Subcutaneous abdominal adipose tissue (tissue), 5 donors: ENCODE data around the gene KCNQ1.

Source experiments
- H3K27ac ChIP-seq: one replicate; pipeline ENCODE4 v1.7.0; 2013; ENCODE audit warnings: low read depth, mild to moderate bottlenecking, inconsistent platforms, low read length, moderate library complexity
- H3K27me3 ChIP-seq, 5 donors: one replicate each; pipeline ENCODE4 v1.7.0; 2013; ENCODE audit warnings: low read length in 5 of 5, inconsistent platforms in 1 of 5; ENCODE audit not compliant: control insufficient read depth in 5 of 5, insufficient read depth in 4 of 5
- H3K36me3 ChIP-seq, 5 donors: one replicate each; pipeline ENCODE4 v1.7.0; 2013; ENCODE audit warnings: low read length in 5 of 5; ENCODE audit not compliant: control insufficient read depth in 5 of 5, insufficient read depth in 5 of 5
- H3K4me1 ChIP-seq, 5 donors: one replicate each; pipeline ENCODE4 v1.7.0; 2013; ENCODE audit warnings: low read length in 5 of 5, mild to moderate bottlenecking in 3 of 5, moderate library complexity in 1 of 5; ENCODE audit not compliant: control insufficient read depth in 5 of 5, insufficient read depth in 5 of 5
- H3K4me3 ChIP-seq, 5 donors: one replicate each; pipeline ENCODE4 v1.7.0; 2013; ENCODE audit warnings: low read length in 5 of 5, low read depth in 1 of 5
- H3K9ac ChIP-seq, 5 donors: one replicate each; pipeline ENCODE4 v1.7.0; 2013; ENCODE audit warnings: low read length in 5 of 5, mild to moderate bottlenecking in 4 of 5, moderate library complexity in 3 of 5
- H3K9me3 ChIP-seq, 5 donors: one replicate each; pipeline ENCODE4 v1.7.0; 2013; ENCODE audit warnings: low read length in 5 of 5; ENCODE audit not compliant: control insufficient read depth in 5 of 5
- donor health status: healthy.
- donor health status: healthy.
- donor health status: healthy.
- donor health status: healthy.
- donor health status: healthy.

KCNQ1 gene

GRCh38 chr11:2465202-2466068 lies 20.6 kb downstream of the KCNQ1 start:
- Histone ChIP-seq H3K27ac (no peak overlapping the region), H3K36me3 (no peaks in the 10 kb centered on the region), H3K9ac (no peak overlapping the region), H3K4me1 (peaks cover 0 to 14% (median 0%) of the 10 kb centered on the region in 5 donors), H3K27me3 (peaks cover 0 to 3% (median 0%) of the 10 kb centered on the region in 5 donors), H3K4me3 (no peak overlapping the region), H3K9me3 (peaks cover 0 to 7% (median 0%) of the 10 kb centered on the region in 5 donors)

- Histone ChIP-seq H3K4me1 (peaks cover 0 to 14% (median 0%) of the 10 kb centered on the region in 5 donors), H3K4me3 (no peak overlapping the region), H3K27ac (no peak overlapping the region), H3K9me3 (peaks cover 0 to 7% (median 0%) of the 10 kb centered on the region in 5 donors), H3K36me3 (no peaks in the 10 kb centered on the region), H3K9ac (no peak overlapping the region), H3K27me3 (peaks cover 0 to 3% (median 0%) of the 10 kb centered on the region in 5 donors)
Observed at GRCh38 chr11:2466069-2466801, 21.4 kb downstream of the KCNQ1 start.

- Histone ChIP-seq H3K4me3 (no peak overlapping the region), H3K36me3 (no peaks in the 10 kb centered on the region), H3K27ac (no peak overlapping the region), H3K27me3 (peaks cover 0 to 12% (median under 1%) of the 10 kb centered on the region in 5 donors), H3K9me3 (peaks cover 0 to 7% (median 0%) of the 10 kb centered on the region in 5 donors), H3K9ac (no peak overlapping the region), H3K4me1 (peaks cover 0 to 14% (median 0%) of the 10 kb centered on the region in 5 donors)
Observed at GRCh38 chr11:2466869-2467694, 22.3 kb downstream of the KCNQ1 start.

- H3K27me3 ChIP-seq: peaks cover 0 to 13% (median 4%) of the 10 kb centered on the region in 5 donors
- no peak overlapping the region for H3K9ac ChIP-seq
- H3K4me3 ChIP-seq: no peak overlapping the region
- no peak overlapping the region for H3K27ac ChIP-seq
- H3K9me3 ChIP-seq: peaks cover 0 to 7% (median 0%) of the 10 kb centered on the region in 5 donors
- no peaks in the 10 kb centered on the region for H3K36me3 ChIP-seq
- peaks cover 0 to 14% (median 0%) of the 10 kb centered on the region in 5 donors for H3K4me1 ChIP-seq
Observed at GRCh38 chr11:2467695-2468055, 22.9 kb downstream of the KCNQ1 start.

GRCh38 chr11:2468363-2469235 lies 23.8 kb downstream of the KCNQ1 start:
- Histone ChIP-seq H3K4me1 (peaks cover 0 to 14% (median 0%) of the 10 kb centered on the region in 5 donors), H3K4me3 (no peak overlapping the region), H3K9me3 (peaks cover 0 to 7% (median 0%) of the 10 kb centered on the region in 5 donors), H3K27me3 (peaks cover 2 to 13% (median 5%) of the 10 kb centered on the region in 5 donors), H3K9ac (no peak overlapping the region), H3K27ac (no peak overlapping the region), H3K36me3 (no peaks in the 10 kb centered on the region)

GRCh38 chr11:2470495-2470894 lies 25.7 kb downstream of the KCNQ1 start:
- Histone ChIP-seq H3K9ac (no peak overlapping the region), H3K27me3 (peaks cover 10 to 18% (median 11%) of the 10 kb centered on the region in 5 donors), H3K27ac (no peak overlapping the region), H3K9me3 (peaks cover 0 to 7% (median 0%) of the 10 kb centered on the region in 5 donors), H3K4me1 (peaks cover 0 to 14% (median 0%) of the 10 kb centered on the region in 5 donors), H3K4me3 (no peak overlapping the region), H3K36me3 (no peaks in the 10 kb centered on the region)

GRCh38 chr11:2471048-2471803 lies 26.4 kb downstream of the KCNQ1 start:
- Histone ChIP-seq H3K9me3 (peaks cover 0 to 7% (median 0%) of the 10 kb centered on the region in 5 donors), H3K4me1 (peaks cover 0 to 14% (median 0%) of the 10 kb centered on the region in 5 donors), H3K36me3 (no peaks in the 10 kb centered on the region), H3K27me3 (peaks cover 10 to 18% (median 11%) of the 10 kb centered on the region in 5 donors), H3K9ac (no peak overlapping the region), H3K27ac (no peak overlapping the region), H3K4me3 (no peak overlapping the region)

- Histone ChIP-seq H3K27me3 (peaks cover 10 to 18% (median 11%) of the 10 kb centered on the region in 5 donors), H3K36me3 (no peaks in the 10 kb centered on the region)
Observed at GRCh38 chr11:2471804-2472096, 26.9 kb downstream of the KCNQ1 start.

More at GRCh38 chr11:2471804-2472096, 26.9 kb downstream of the KCNQ1 start:
- Histone ChIP-seq H3K4me3 (no peak overlapping the region), H3K4me1 (peaks cover 0 to 10% (median 0%) of the 10 kb centered on the region in 5 donors), H3K9me3 (peaks cover 0 to 7% (median 0%) of the 10 kb centered on the region in 5 donors), H3K9ac (no peak overlapping the region), H3K27ac (no peak overlapping the region)
